ENCODE data around the gene KLHL22. TPM values are rescaled to one million over a fixed set of nuclear protein-coding genes. Genes with fewer than 3 reads are reported as not detected.

KLHL22 gene
- total RNA-seq, 4 donors from 2014 or later: 24.1 to 32.2 (median 28.4) TPM

- DNase-seq: no peak
- Histone ChIP-seq H3K4me3 (no peak overlapping the region), H3K9me3 (no peaks in the 10 kb centered on the region), H3K4me1 (peaks cover 0 to 8% of the 10 kb centered on the region in 2 donors), H3K27ac (no peak overlapping the region), H3K36me3 (no peaks in the 10 kb centered on the region), H3K27me3 (peaks cover 0 to 5% (median 3%) of the 10 kb centered on the region in 3 donors)
- in situ Hi-C loops (cut with MboI; ENCODE audit: low sequenced_read_pairs in 4 of 4): loop anchor here in 1 of 4 donors (25.0 kb wide), 1 partner anchor 259 kb away; no protein-coding TSS in a partner anchor
- ATAC-seq: no peak
- no peak for TF ChIP-seq CTCF (IDR thresholded peaks at IDR 0.05 in 4 of 5, conservative IDR thresholded peaks at IDR 0.05 in 1 of 5)
- no peak for TF ChIP-seq POLR2A (IDR thresholded peaks at IDR 0.05)
- intact Hi-C loops (cut with DNase I; ENCODE audit: low total_unique reads): loop anchor here (10.0 kb wide), 1 partner anchor 146 kb away; no protein-coding TSS in a partner anchor
Observed at GRCh38 chr22:20428496-20429253, 66.9 kb downstream of the KLHL22 start.

GRCh38 chr22:20427945-20428417, 67.6 kb downstream of the KLHL22 start:
- no peak overlapping the region for H3K27ac ChIP-seq
- DNase-seq: no peak
- intact Hi-C loops (cut with DNase I; ENCODE audit: low total_unique reads): loop anchor here (10.0 kb wide), 1 partner anchor 147 kb away; no protein-coding TSS in a partner anchor

GRCh38 chr22:20427104-20427944, 68.3 kb downstream of the KLHL22 start:
- DNase-seq: no peak
- Histone ChIP-seq H3K27me3 (peaks cover 0 to 5% (median 3%) of the 10 kb centered on the region in 3 donors), H3K9me3 (no peaks in the 10 kb centered on the region), H3K36me3 (no peaks in the 10 kb centered on the region), H3K4me1 (peaks cover 0 to 15% of the 10 kb centered on the region in 2 donors), H3K27ac (no peak overlapping the region), H3K4me3 (no peak overlapping the region)
- in situ Hi-C loops (cut with MboI; ENCODE audit: low sequenced_read_pairs in 4 of 4): loop anchor here in 1 of 4 donors (25.0 kb wide), 1 partner anchor 260 kb away; no protein-coding TSS in a partner anchor
- intact Hi-C loops (cut with DNase I; ENCODE audit: low total_unique reads): loop anchor here (10.0 kb wide), 1 partner anchor 147 kb away; no protein-coding TSS in a partner anchor
- ATAC-seq: no peak
- TF ChIP-seq CTCF (IDR thresholded peaks at IDR 0.05 in 4 of 5, conservative IDR thresholded peaks at IDR 0.05 in 1 of 5) (no peak), POLR2A (IDR thresholded peaks at IDR 0.05) (no peak)

More at GRCh38 chr22:20427945-20428417, 67.6 kb downstream of the KLHL22 start:
- Histone ChIP-seq H3K9me3 (no peaks in the 10 kb centered on the region), H3K4me3 (no peak overlapping the region), H3K36me3 (no peaks in the 10 kb centered on the region), H3K4me1 (peaks cover 0 to 15% of the 10 kb centered on the region in 2 donors), H3K27me3 (peaks cover 0 to 5% (median 3%) of the 10 kb centered on the region in 3 donors)
- in situ Hi-C loops (cut with MboI; ENCODE audit: low sequenced_read_pairs in 4 of 4): loop anchor here in 1 of 4 donors (25.0 kb wide), 1 partner anchor 259 kb away; no protein-coding TSS in a partner anchor
- no peak for TF ChIP-seq CTCF (IDR thresholded peaks at IDR 0.05 in 4 of 5, conservative IDR thresholded peaks at IDR 0.05 in 1 of 5)
- TF ChIP-seq POLR2A (IDR thresholded peaks at IDR 0.05): no peak
- ATAC-seq: no peak

GRCh38 chr22:20426259-20426615, 69.4 kb downstream of the KLHL22 start:
- H3K27me3 ChIP-seq: peaks cover 0 to 5% (median 3%) of the 10 kb centered on the region in 3 donors
- H3K4me3 ChIP-seq: no peak overlapping the region
- no peak overlapping the region for H3K27ac ChIP-seq
- DNase-seq: no peak
- in situ Hi-C loops (cut with MboI; ENCODE audit: low sequenced_read_pairs in 4 of 4) (loop anchor here in 1 of 4 donors (25.0 kb wide), 1 partner anchor 261 kb away; no protein-coding TSS in a partner anchor), intact Hi-C loops (cut with DNase I; ENCODE audit: low total_unique reads) (loop anchor here (10.0 kb wide), 1 partner anchor 149 kb away; no protein-coding TSS in a partner anchor)
- no peak for TF ChIP-seq CTCF (IDR thresholded peaks at IDR 0.05 in 4 of 5, conservative IDR thresholded peaks at IDR 0.05 in 1 of 5)
- TF ChIP-seq POLR2A (IDR thresholded peaks at IDR 0.05): no peak
- ATAC-seq: no peak
- no peaks in the 10 kb centered on the region for H3K9me3 ChIP-seq
- H3K4me1 ChIP-seq: peaks cover 0 to 11% of the 10 kb centered on the region in 2 donors
- H3K36me3 ChIP-seq: no peaks in the 10 kb centered on the region

Data from gastrocnemius medialis (tissue), 4 donors.